Hindlimb muscle (tissue), 1 donor: Measurements from ENCODE around the gene REEP2. TPM values are rescaled to one million over a fixed set of nuclear protein-coding genes. Genes with fewer than 3 reads are reported as not detected.

Experiments used
- DNase-seq: peaks from one replicate; pipeline ENCODE4 v3.0.0-alpha.2; 2013
- polyA plus RNA-seq: library from polyadenylated mRNA; unstranded; fragments of 120-200 nt; gene quantifications from one replicate; pipeline ENCODE4 v1.2.1, GENCODE V29; 2013; ENCODE audit not compliant: insufficient read length

REEP2 gene
- polyA plus RNA-seq, 1 donor: 28.2 TPM

DNA sequence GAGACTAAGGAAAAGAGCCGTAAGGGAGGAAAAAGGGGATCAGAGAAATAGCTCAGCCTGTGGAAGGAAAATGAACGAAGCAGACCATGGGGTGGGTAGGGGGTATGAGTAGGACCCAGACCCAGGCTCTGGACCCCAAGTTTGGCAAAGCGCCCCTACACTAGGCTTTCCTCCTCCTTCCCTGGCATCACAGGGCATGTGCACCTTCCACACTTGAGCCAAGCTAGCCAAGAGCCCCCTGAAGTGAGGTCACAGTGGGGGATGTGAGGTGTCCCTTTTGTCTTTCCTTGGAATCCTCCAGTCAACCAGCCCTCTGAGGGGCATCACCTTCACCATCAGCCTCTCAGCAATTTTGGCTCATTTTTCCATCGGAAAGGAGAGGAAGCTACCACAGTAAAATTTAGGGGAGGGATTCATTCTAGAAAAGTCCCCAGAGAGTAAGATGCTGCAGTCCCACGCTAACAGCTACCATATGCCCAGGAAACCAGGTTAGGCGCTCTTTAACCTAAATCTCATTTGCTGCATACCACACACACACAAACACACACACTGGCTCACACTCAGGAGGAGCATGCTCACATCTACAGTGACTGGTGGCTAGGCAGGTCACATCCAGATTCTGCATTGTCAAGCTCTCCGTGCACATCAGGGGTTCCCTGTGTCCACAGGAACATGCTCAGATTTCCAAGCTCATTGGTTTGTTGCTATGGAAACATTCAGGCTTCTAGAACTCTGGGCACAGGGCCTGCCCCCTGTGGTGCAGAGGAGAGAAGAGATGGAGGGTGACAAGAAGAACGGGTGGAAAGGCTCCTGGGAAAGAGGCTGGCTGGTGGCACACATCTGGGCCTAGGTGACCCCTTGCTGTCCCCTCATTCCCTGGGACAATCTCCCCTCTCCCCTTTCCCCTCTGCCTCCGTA, 9.9 kb downstream of the REEP2 start:
- DNase-seq: no peak

DNA sequence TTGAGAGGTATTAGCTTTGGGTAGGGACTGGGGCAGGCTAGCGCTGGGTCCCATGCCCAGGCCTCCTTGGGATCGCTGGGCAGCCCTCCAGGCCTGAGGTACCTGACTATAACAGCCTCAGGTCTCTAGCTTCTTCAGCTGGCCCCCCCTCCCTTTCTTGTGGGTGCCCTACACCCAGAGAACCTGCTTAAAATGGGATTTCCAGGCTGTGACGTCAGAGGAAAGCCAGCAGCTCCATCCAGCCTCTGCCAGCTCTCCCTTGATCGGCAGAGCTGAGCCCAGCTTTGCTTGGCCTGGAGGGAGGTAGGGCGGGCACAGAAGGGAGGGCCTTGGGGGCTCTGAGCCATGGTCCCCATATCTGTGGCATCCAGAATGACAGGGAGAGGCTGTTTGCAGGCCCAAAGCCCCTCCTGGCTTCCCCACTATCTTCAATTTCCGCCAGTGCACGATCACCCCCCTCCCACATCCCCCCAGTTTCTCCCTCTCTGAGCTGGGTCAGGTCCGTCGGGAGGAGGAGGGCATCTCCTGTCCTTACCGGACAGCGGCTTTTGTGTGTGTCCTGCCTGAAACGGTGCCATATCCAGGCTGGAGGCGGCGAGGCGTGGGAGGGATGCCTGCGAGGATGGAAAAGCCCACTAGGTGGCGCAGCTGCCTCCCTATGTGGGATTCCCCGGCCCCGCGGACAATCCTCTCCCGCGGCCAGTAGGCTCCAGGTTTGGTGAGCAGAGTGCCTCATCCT, 10.8 kb downstream of the REEP2 start:
- peak; percentile 89 for DNase-seq

DNA sequence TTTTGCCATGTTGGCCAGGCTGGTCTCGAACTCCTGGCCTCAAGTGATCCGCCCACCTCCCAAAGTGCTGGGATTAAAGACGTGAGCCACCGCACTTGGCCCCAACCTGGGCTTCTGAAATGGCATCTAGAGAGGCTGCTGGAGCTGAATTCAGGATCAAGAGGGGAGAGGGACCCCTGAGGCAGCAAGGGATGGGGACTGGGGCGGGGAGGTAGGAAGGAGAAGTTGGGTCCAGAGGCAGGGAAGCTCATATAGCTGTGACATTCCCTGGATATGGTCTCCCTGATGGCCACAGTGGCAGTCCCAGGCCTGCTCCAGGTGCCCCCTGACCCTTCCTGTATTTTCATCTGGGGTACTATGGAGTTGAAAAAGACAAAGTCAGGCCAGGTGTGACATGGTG, 12.1 kb downstream of the REEP2 start:
- no peak for DNase-seq

DNA sequence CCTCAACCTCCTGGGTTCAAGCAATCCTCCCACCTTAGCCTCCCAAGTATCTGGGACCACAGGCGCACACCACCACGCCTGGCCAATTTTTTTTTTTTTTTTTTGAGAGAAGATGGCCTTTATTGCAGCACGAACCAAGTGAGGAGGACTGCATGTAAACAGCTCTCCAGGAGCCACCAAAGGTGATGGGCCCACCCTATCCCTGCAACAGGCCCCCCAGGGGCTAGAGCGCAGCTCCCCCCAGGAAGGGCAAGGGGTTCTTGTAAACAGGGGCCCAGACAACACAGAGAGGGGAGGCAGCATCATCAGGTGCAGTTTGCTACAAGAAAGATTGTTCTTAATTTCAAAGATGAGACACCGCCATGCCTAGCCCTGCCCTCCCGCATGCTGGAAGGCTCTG, 13.9 kb downstream of the REEP2 start:
- DNase-seq: no peak

DNA sequence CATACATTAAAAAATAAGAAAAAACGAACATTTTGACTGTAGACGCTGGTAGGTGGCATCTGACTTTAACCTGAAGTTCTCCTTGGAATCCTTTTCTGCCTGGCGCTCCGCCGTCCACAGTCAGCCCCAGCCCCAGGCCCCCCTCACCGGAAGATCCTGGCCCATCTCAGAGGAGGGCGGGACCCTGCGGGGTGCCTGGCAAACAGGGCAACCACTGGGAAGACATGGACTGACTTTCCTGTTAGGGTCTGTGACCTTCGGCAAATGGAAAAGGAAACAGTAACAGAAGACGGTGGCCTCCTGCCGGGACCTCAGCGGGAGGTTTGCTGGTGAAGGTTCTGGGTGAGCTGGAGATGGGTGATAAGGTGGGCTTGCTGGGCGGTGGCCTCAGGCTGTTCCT, 14.7 kb downstream of the REEP2 start:
- no peak for DNase-seq

DNA sequence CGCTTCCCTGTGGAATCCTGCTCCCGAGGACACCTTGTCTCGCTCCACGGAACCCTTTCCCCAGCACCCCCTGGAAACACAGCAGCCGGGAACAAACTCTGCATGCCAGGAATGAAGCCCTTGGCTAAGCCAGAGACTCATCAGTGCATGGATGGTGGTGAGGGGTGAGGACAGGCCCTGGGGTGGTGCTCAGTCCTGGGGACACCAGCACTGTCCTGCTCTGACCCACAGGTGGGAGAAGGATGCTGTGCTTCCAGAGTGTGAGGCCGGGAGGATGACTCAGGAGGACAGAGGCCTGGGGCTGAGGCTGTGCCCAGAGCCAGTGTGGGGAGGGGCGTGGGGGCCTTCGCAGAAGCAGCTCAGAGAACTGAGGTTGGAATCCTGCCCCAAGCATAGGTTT, 15.3 kb downstream of the REEP2 start:
- DNase-seq: no peak

DNA sequence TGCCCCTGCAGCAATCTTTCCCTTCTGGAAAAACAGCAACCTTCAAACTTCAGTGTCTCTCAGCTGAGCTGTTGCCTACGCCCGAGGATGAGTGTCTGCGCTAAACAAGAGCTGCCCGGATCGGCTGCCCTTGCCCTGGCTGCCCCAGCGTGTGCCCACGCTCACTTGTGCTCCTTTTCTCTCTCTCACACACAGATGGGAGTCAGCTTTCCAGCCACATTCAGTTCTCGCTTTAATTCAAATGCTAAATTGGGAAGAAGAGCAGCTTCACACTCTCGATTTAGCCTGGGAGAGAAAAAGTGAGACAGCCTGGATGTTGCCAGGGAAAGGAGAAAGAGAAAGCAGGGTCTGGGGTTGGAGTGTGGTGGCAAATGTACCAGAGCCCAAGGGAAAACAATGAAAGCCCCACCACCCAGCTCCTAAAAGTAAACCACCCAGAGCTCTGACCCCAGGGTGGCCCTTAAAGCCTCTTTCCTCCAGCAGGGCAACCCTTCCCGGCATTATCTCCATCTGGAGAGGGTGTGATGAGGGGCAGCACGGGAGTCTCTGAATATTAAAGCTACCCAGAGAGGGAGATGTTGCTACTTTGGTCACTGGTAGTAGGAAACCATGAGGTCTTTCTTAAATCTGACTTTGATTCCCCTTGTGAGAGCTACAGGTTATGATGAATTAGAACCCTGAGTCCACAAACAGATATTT, 16.5 kb downstream of the REEP2 start:
- DNase-seq: no peak

DNA sequence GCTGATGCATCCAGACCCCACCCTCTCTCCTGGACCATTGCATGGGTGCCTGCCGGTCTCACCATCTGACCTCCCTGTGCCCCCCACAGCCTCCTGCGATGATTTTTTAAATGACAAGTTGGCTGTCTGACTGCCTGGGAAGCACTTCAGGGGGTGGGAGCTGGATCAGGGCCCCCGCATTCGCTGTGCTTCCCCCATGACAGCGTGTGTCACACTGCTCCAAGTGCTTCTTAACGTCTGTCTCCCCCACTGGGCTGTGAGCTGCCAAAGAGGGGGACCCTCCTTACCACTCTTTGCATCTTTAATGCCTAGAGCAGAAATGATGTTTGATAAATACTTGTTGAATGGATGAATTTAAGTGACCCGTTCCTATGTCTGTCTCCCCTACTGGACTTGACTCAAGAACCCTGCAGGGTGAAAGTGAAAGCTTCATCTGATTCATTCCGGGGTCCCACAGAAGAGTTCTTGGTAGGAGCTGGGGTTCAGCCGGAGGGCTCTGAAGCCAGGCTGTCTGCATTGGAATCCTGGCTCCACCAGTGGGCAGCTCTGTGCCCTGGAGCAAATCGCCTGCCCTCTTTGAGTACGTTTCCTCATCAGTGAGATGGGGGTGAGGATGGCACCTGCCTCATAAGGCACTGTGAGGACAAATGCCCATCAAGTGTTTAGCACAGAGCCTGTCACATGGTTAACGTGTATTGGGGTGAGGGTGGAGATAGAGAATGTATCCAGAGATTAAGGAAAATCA, 18.8 kb downstream of the REEP2 start:
- DNase-seq: no peak

DNA sequence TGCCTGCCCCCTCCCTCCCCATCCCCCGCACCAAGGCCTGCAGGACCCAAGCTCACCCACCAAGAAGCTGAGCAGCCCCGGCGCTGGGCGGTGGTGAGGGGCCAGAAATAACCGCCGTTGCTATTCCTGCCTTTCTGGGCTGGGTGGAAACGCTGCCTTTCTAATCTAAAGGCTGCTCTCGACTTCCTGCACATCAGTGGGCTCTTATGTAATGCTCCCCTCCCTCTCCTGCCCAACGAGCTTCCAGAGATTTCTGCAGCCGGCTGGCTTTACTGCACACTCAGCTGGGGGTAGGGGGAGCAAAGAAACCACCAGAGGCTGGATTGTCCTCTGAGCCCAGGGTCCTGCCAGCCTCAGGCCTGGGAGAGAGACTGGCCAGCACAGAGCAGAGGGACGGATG, 19.5 kb downstream of the REEP2 start:
- no peak for DNase-seq

DNA sequence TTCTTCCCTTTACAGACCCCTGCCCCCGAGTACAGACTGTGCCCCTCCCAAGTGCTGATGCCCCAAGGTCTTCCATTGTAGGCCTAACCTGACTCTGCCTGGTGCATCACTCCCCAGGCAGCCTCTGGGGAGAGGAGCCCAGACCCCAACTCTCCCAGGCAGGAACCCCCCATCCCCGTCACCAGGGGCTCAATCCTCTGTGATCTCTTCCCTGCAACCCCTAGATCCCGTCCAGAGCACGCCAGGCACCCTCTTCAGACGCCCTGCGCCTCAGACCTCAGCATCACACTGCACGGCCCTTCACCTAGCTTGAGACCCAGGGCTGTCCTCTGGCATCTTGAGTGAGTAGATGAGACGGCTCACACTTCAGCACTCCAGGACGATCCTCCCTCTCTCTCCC, 20.0 kb downstream of the REEP2 start:
- no peak for DNase-seq

DNA sequence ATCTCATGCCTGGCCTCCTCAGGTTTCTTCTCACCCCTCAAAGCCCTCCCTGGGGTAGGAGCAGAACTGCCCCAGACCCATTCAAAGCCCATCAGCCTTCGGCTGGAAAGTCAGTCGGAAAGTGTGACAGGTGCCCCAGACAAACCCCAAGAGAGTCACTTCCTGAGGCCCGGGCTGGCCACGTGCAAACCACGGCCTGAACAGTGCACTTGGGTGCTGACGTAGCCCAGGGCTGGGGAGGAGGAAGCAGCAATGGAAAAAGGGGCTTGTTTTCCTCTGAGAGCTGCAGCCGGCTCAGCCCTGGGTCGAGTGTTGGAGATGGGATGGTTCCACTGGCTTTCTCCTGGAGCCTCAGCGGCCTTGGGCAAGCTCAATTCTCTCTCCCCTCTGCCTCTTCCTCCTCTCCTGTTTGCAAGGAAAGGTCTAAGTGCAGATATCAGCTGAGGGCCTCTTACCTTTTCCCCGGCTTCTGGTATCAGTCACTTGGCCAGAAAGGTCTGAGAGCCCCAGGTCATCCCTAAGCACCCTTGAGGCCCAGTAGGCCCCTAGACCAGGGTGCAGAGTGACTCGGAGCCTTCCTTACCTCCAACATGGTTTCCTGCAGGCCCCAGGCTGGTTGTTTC, 20.6 kb downstream of the REEP2 start:
- no peak for DNase-seq

DNA sequence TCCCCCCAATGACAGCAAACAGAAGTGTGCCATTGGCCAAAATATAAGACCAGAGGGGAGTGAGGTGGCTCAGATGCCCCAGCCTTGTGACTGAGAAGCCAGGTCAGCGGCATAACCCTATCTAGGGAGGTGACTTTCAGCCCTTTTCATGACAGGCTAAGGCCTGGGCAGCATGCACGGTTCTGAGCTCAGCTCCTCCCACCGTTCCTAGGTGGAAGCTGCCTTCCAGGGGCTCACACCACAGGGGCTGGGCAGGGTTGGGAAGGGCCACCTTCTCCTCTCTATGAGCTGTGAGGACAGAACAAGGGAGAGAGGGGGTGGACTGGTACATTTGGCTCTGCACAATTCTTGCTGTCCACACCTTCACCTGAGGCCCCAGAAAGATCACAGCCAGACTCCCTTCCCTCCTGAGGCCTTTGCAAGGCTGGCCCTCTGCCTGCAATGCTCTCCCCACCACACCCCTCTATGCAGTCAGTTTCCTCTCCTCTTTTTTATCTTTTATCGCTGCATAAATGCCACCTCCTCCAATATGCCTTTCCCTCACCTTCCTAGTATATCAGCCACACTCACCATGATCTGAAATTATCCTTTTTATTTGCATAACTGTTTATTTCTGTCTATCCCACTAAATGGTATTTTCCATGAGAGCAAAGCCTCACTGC, 21.3 kb downstream of the REEP2 start:
- DNase-seq: no peak

DNA sequence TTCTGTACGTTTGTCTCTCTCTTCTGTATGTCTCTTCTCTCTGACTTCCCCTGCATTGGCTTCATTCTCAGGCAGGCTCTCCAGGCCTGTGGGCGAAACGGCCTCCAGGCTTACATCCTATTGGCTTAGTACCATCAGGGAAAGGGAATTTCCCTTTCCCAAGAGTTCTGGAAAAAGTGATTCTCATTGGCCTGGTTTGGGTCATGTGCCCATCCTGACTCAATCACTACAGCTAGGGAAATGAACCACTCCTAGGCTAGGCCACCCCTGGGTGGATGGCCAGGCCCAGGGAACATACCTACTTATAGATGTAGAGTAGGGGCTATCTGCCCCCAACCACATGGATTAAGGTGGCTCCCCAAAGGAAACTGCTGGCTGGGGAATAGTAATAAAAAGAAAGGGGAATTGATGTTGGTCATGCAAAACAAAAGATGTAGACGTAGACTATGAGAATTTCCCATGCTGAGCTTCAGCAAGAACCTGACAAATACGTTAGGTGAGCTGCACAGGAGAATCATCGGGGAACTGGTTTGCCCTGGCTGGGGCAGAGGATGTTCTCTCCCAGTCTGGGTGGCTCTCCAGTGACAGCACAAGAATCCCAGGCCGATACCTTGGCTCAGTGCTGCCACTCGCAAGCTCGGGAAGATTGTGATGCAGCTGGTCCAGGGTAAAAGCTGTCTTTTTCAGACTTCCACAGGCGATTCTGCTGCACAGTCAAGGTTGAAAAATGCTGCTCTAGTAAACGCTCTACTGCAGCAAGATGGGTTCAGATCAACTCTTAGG, 22.7 kb downstream of the REEP2 start:
- DNase-seq: no peak

DNA sequence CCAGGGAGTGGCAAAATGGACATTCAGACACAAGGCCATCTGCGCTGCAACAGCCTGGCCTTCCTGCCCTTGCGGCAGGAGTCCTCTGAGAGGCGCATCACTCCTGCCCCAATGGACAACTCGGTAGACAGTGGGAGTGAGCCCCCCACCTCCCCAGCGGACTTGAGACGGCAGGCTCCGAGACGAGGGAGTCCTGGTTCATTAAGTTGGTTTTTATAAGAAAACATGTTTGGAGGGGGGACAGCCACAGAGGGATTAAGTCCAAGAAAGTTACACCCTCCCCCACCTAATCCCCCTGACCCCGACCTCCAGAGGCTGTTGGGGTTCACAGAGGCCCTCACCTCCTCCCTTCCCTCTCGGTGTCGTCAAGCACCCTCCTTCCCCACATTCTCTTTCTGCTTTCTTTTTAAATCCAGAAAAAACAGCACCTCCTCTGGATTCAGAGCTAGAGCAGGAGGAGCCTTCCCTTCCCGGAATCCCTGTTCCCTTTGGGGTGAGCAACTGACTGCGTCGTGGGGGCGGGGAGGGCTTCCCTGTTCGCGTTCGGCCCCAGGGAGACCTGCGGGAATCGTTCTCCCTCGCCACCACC, 24.7 kb downstream of the REEP2 start:
- DNase-seq: no peak

DNA sequence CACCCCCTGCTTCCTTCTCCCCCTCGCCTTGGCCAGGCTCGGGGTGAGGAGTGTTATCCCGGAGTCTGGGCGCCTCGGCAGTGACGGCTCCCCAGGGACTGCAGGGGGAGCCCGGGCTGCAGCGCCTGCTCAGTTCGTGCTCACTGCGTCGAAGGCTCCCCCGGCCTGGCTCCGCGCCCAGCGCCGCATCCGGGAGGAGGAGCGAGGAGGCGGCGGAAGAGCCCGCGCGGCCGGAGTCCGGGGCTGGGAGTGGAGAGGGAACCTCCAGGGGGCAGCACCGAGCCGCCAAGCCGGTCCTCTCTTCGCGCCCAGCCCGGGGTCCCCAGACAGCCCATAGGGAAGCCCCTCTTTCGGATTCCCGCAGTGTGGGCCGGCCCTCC, 25.1 kb downstream of the REEP2 start:
- peak; percentile 99 for DNase-seq

DNA sequence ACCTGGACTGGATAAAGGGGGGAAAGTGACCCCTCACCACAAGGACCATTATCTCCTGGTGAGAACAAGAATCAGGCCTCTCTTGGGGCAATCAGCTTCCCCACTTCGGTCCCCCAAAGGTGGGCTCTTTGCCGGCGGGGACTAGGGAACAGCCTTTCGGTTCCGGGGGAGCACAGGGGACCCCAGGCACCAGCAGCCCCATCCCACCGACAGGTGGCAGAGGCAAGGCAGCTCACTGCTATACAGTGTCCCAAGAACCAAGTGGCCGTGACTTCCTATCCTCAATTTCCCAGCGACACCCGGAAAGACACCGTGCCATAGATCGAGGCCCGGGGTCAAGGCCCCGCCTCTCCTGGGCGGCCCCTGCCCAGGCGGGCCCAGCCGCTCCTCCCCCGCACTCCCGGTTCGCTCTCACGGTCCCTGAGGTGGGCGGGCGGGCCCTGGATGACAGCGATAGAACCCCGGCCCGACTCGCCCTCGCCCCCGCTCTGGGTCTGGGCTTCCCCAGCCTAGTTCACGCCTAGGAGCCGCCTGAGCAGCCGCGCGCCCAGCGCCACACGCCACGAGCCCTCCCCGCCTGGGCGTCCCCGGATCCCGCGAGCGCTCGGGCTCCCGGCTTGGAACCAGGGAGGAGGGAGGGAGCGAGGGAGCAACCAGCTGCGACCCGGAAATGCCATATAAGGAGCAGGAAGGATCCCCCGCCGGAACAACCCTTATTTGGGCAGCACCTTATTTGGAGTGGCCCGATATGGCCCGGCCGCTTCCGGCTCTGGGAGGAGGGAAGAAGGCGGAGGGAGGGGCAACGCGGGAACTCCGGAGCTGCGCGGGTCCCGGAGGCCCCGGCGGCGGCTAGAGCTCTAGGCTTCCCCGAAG, 25.8 kb downstream of the REEP2 start:
- peak; percentile 99 for DNase-seq

DNA sequence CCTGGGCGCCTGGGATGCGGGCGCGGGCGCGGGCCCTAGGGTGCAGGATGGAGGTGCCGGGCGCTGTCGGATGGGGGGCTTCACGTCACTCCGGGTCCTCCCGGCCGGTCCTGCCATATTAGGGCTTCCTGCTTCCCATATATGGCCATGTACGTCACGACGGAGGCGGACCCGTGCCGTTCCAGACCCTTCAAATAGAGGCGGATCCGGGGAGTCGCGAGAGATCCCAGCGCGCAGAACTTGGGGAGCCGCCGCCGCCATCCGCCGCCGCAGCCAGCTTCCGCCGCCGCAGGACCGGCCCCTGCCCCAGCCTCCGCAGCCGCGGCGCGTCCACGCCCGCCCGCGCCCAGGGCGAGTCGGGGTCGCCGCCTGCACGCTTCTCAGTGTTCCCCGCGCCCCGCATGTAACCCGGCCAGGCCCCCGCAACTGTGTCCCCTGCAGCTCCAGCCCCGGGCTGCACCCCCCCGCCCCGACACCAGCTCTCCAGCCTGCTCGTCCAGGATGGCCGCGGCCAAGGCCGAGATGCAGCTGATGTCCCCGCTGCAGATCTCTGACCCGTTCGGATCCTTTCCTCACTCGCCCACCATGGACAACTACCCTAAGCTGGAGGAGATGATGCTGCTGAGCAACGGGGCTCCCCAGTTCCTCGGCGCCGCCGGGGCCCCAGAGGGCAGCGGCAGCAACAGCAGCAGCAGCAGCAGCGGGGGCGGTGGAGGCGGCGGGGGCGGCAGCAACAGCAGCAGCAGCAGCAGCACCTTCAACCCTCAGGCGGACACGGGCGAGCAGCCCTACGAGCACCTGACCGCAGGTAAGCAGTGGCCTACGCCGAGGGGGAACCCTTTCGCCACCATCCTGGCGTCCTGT, 26.6 kb downstream of the REEP2 start, which contains the start of gene EGR1:
Gene EGR1, plus strand, starts transcription at position 219 of the 864 bp plus-strand sequence. Its CDS starts 283 bp downstream, at position 502.
- DNase-seq: peak; percentile 94
